Ishikawa (cell line): ENCODE results near the gene TBC1D2B.

Experiments used
- CEBPB ChIP-seq: IDR thresholded peaks from 2 replicates; pipeline ENCODE4 v1.6.1; 2012
- CREB1 ChIP-seq: IDR thresholded peaks from 2 replicates; pipeline ENCODE4 v1.6.1; 2012; ENCODE audit warnings: low read depth
- EGR1 ChIP-seq: IDR thresholded peaks from 2 replicates; pipeline ENCODE4 v1.6.1; 2012
- EP300 ChIP-seq: IDR thresholded peaks from 2 replicates; pipeline ENCODE4 v1.6.1; 2012; ENCODE audit warnings: borderline replicate concordance
- FOXM1 ChIP-seq: IDR thresholded peaks from 2 replicates; pipeline ENCODE4 v1.6.1; 2012; ENCODE audit warnings: low read depth, borderline replicate concordance
- NFIC ChIP-seq: IDR thresholded peaks from 2 replicates; pipeline ENCODE4 v1.6.1; 2012
- RAD21 ChIP-seq: IDR thresholded peaks from 2 replicates; pipeline ENCODE4 v1.6.1; 2012; ENCODE audit warnings: low read depth
- REST ChIP-seq: IDR thresholded peaks from 2 replicates; pipeline ENCODE4 v1.6.1; 2012; ENCODE audit warnings: low read depth, mild to moderate bottlenecking
- TAF1 ChIP-seq: IDR thresholded peaks from 2 replicates; pipeline ENCODE4 v1.6.1; 2012; ENCODE audit warnings: low read depth, mild to moderate bottlenecking
- TCF12 ChIP-seq: IDR thresholded peaks from 2 replicates; pipeline ENCODE4 v1.6.1; 2012; ENCODE audit warnings: low read depth
- YY1 ChIP-seq: IDR thresholded peaks from 2 replicates; pipeline ENCODE4 v1.6.1; 2012; ENCODE audit warnings: low read depth
- ZBTB7A ChIP-seq: IDR thresholded peaks from 2 replicates; pipeline ENCODE4 v1.6.1; 2012; ENCODE audit warnings: low read depth
- TF ChIP-seq, protein P1 (sequence below): IDR thresholded peaks from 2 replicates; pipeline ENCODE4 v1.6.1; 2012
- TF ChIP-seq, protein P2 (sequence below): IDR thresholded peaks from 2 replicates; pipeline ENCODE4 v1.6.1; 2012

DNA sequence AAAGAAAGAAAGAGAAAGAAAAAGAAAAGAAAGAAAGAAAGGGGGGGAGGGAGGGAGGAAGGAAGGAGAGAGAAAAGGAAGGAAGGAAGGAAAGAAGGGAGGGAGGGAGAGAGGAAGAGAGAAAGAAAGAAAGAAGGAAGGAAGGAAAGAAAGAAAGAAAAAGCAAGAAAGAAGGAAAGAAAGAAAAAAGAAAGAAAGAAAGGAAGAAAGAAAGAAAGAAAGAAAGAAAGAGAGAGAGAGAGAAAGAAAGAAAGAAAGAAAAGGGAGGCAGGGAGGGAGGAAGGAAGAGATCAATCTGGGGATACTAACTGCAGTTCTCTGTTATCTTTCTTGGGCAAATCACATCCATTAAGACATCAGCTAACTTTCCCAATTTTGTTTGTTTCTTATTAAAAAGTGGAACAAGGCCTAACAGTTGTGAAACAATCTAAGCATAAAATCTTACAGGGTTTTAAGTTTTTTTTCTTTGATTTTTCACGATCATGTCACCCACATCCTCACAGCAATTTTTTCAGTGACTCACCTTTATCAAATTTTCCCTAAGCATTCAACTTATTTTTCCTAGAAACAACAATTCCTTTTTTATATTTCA lies 36.8 kb downstream of the TBC1D2B start:
- no peak for TF ChIP-seq FOXM1
- no peak for TF ChIP-seq TAF1
- TF ChIP-seq CREB1 = no peak
- TF ChIP-seq CEBPB = no peak
- TF ChIP-seq YY1 = no peak
- no peak for TF ChIP-seq NFIC
- no peak for TF ChIP-seq RAD21
- TF ChIP-seq ZBTB7A = no peak
- TF ChIP-seq EP300 = no peak
- no peak for TF ChIP-seq TCF12
- no peak for TF ChIP-seq EGR1
- TF ChIP-seq, protein P1, sequence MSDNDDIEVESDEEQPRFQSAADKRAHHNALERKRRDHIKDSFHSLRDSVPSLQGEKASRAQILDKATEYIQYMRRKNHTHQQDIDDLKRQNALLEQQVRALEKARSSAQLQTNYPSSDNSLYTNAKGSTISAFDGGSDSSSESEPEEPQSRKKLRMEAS = no peak
- no peak for TF ChIP-seq REST
- TF ChIP-seq, protein P2, sequence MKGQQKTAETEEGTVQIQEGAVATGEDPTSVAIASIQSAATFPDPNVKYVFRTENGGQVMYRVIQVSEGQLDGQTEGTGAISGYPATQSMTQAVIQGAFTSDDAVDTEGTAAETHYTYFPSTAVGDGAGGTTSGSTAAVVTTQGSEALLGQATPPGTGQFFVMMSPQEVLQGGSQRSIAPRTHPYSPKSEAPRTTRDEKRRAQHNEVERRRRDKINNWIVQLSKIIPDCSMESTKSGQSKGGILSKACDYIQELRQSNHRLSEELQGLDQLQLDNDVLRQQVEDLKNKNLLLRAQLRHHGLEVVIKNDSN = no peak
